Fibroblast of pulmonary artery (primary cell): ENCODE measurements around the gene XXYLT1.
A peak's percentile ranks its signal among the peaks of the same experiment; 100 is the strongest.
"Not testable (repeated sequence)": the region's sequence is repeated elsewhere in the genome, so short reads cannot be mapped to it uniquely, and the experiment has no call there.

Experiments
- DNase-seq: peaks from one replicate; pipeline ENCODE4 v3.0.0-alpha.2; 2010; ENCODE audit warnings: low read depth
- H3K4me3 ChIP-seq: replicated peaks from 2 replicates; pipeline ENCODE4 v1.5.1; 2011; ENCODE audit warnings: low read depth, mild to moderate bottlenecking, control low read depth, low read length, moderate library complexity
- TF ChIP-seq, protein P1 (sequence below): IDR thresholded peaks from 2 replicates; pipeline ENCODE4 v1.5.1; 2011; ENCODE audit warnings: mild to moderate bottlenecking, control low read depth, low read length, inconsistent platforms; ENCODE audit errors: missing control alignments

The XXYLT1 gene

DNA sequence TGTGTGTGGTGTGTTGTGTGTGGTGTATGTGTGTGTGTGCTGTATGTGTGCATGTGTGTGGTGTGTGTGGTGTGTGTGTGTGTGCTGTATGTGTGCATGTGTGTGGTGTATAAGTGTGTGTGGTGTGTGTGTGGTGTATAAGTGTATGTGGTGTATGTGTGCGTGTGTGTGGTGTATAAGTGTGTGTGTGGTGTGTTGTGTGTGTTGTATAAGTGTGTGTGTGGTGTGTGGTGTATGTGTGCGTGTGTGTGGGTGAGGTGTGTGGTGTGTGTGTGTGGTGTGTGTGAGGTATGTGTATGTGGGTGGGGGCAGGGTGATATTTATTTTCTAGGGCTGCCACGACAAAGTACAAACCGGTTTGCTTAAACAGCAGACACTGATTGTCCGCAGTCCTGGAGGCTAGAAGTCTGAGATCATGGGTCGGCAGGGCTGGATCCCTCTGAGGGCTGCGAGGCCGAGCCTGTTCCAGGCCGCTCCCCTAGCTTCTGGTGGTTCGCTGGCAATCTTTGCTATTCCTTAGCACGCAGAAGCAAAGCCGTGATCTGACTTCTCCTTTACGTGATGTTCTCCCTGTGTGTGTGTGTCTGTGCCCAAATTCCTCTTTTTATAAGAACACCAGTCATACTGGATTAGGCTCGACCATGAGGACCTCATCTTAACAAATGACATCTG lies 160.2 kb downstream of the XXYLT1 start:
- TF ChIP-seq, protein P1, sequence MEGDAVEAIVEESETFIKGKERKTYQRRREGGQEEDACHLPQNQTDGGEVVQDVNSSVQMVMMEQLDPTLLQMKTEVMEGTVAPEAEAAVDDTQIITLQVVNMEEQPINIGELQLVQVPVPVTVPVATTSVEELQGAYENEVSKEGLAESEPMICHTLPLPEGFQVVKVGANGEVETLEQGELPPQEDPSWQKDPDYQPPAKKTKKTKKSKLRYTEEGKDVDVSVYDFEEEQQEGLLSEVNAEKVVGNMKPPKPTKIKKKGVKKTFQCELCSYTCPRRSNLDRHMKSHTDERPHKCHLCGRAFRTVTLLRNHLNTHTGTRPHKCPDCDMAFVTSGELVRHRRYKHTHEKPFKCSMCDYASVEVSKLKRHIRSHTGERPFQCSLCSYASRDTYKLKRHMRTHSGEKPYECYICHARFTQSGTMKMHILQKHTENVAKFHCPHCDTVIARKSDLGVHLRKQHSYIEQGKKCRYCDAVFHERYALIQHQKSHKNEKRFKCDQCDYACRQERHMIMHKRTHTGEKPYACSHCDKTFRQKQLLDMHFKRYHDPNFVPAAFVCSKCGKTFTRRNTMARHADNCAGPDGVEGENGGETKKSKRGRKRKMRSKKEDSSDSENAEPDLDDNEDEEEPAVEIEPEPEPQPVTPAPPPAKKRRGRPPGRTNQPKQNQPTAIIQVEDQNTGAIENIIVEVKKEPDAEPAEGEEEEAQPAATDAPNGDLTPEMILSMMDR: no peak
- no peak overlapping the region for H3K4me3 ChIP-seq
- no peak for DNase-seq

GRCh38 chr3:195109098-195109657 lies 161.8 kb downstream of the XXYLT1 start:
- H3K4me3 ChIP-seq: no peak overlapping the region
- no peak for DNase-seq
- TF ChIP-seq, protein P1: no peak

DNA sequence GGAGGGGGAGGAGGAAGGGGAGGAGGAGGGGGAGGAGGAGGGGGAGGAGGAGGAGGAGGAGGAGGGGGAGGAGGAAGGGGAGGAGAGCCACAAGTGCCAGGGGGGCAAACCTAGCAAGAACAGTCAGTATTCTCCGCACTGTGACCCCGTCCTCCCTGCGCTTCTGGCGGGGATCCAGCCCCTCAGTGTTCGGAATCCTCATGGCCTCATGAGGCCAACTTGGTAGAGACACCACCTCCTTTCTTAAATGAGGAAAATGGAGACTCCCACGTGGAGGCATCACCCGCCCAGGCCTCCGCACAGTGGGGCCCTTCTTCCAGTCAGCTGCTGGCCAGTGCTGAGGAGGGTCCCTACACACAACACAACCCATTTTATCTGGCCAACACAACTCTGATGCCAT lies 163.4 kb downstream of the XXYLT1 start:
- no peak for DNase-seq

GRCh38 chr3:195107031-195107430 lies 163.9 kb downstream of the XXYLT1 start:
- H3K4me3 ChIP-seq, DNase-seq: not testable (repeated sequence)

More for the DNA sequence above, 163.4 kb downstream of the XXYLT1 start:
- no peak overlapping the region for H3K4me3 ChIP-seq
- TF ChIP-seq, protein P1: no peak

DNA sequence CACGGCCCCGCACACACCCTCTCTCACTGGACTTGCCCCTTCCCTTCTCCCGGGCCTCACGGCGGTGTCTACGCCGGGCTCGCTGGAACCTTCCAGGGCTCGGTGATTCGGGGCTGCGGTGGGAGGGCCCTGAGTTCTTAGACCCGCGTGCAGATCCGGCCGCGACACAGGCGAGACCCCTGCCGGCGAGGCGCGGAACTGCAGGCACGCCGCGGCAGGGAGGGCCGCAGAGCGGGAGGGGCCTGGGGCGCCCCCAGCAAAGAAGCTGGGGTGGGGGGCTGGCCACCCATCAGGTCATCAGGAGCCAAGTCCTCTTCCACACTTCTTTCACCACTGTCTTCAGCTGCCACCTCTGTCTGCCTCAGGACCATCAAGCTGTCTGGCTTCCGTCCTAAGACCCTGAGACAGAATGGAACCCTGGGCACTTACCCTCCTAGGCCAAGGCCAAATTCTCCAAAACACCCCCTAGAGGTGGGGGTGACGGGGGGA lies 164.5 kb downstream of the XXYLT1 start:
- peak; percentile 70 for DNase-seq
- TF ChIP-seq, protein P1: peak; percentile 54
- H3K4me3 ChIP-seq: no peak overlapping the region

DNA sequence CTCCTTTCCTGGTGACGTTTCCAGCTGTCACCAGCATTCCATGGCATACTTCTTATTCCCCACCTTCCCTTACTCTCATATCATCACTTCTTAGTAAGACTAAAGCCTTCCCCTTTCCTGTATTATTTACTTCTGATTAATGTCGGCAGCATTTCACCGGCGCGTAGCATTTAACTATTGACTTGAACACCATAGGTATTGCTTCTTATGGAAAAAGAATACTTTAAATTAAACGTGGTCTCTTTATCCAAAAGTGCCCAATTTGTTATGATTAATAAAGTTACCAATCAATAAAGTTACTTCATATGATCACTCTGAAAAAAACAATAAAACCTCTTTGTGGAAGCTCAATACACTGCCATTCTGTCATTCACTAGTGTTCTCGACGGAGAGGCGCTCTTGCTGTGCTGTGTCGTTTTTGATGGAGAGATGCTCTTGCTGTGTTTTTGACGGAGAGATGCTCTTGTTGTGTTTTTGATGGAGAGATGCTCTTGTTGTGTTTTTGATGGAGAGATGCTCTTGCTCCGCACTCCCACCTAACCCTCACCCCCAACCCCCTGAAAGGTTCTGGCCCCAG lies 165.0 kb downstream of the XXYLT1 start:
- no peak overlapping the region for H3K4me3 ChIP-seq
- TF ChIP-seq, protein P1: no peak
- no peak for DNase-seq

DNA sequence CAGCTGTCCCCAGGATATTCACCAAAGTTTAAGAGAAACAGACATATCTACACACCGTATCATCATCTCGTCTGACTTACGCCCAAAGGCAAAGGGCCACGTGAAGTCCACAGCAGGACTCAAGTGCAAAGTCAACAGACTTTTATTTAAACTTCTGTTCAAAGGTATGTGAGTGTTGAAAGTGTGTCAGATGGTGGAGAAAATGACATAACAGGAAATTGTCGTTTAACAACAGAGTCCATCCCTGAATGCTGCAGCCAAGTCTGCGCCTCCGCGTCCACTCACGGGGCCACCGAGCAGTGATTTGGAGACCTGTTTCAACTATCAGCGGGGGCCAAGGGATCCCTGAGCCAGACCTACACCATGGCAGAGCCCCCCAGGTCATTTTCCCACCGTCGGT lies 165.6 kb downstream of the XXYLT1 start:
- no peak overlapping the region for H3K4me3 ChIP-seq
- TF ChIP-seq, protein P1: no peak
- no peak for DNase-seq
